ENCODE data around the gene VCL. TPM values are rescaled to one million over a fixed set of nuclear protein-coding genes. Genes with fewer than 3 reads are reported as not detected.
"Not testable (repeated sequence)": the region's sequence is repeated elsewhere in the genome, so short reads cannot be mapped to it uniquely, and the experiment has no call there.

The VCL gene
- total RNA-seq, 2 donors from 2014 or later: 42.1 to 51.4 TPM

DNA sequence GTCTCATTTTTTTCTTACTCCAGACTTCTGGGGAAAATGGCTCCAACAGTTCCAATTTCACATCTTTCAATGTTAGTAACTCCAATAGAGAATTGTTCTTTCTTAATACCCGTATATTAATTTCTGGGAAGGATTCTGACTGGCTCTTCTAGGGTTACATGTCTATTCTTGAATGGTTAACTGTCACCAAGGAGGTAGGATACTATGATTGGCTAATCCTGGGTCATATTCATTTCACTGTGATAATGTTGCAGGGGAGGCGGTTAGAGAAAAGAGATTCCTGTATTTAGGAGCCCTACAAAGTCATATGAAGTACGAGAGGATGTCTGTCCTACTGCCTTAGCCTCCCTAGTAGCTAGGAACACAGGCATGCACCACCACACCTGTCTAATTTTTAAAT lies 16.1 kb upstream of the VCL start:
- ATAC-seq (no peak), DNase-seq (ENCODE audit: low spot score) (no peak)
- H3K4me1 Mint-ChIP-seq (ENCODE audit: low read depth in 2 of 2): peaks cover 15 to 16% of the 10 kb centered on the region in 2 donors
- H3K36me3 Mint-ChIP-seq: no peaks in the 10 kb centered on the region
- no peaks in the 10 kb centered on the region for H3K9me3 Mint-ChIP-seq
- no peak overlapping the region for H3K4me3 Mint-ChIP-seq
- H3K27me3 Mint-ChIP-seq: no peaks in the 10 kb centered on the region
- no peak overlapping the region for H3K27ac Mint-ChIP-seq

GRCh38 chr10:73983096-73984047 lies 14.5 kb upstream of the VCL start:
- DNase-seq (ENCODE audit: low spot score) (no peak), ATAC-seq (no peak)
- Mint-ChIP-seq H3K27ac (no peak overlapping the region), H3K4me1 (ENCODE audit: low read depth in 2 of 2) (peaks cover 15 to 16% of the 10 kb centered on the region in 2 donors), H3K36me3 (no peaks in the 10 kb centered on the region), H3K4me3 (no peak overlapping the region), H3K9me3 (no peaks in the 10 kb centered on the region), H3K27me3 (no peaks in the 10 kb centered on the region)

GRCh38 chr10:73989594-73990150 lies 8.2 kb upstream of the VCL start:
- no peak for DNase-seq (ENCODE audit: low spot score)
- Mint-ChIP-seq H3K27ac (peak overlapping the region in 1 of 2 donors; percentile 21), H3K36me3 (no peaks in the 10 kb centered on the region), H3K27me3 (no peaks in the 10 kb centered on the region), H3K9me3 (peaks cover 4% of the 10 kb centered on the region), H3K4me3 (no peak overlapping the region), H3K4me1 (ENCODE audit: low read depth in 2 of 2) (peaks cover 20 to 30% of the 10 kb centered on the region in 2 donors)
- no peak for ATAC-seq

- H3K9me3 Mint-ChIP-seq: peaks cover 4% of the 10 kb centered on the region
- no peaks in the 10 kb centered on the region for H3K27me3 Mint-ChIP-seq
- peak overlapping the region; percentile 52 for H3K4me3 Mint-ChIP-seq
- H3K36me3 Mint-ChIP-seq: no peaks in the 10 kb centered on the region
- no peak for ATAC-seq
- peaks cover 27 to 37% of the 10 kb centered on the region in 2 donors for H3K4me1 Mint-ChIP-seq (ENCODE audit: low read depth in 2 of 2)
- H3K27ac Mint-ChIP-seq: peak overlapping the region; percentile 50 to 66
- no peak for DNase-seq (ENCODE audit: low spot score)
Observed at GRCh38 chr10:73991203-73991883, 6.6 kb upstream of the VCL start.

DNA sequence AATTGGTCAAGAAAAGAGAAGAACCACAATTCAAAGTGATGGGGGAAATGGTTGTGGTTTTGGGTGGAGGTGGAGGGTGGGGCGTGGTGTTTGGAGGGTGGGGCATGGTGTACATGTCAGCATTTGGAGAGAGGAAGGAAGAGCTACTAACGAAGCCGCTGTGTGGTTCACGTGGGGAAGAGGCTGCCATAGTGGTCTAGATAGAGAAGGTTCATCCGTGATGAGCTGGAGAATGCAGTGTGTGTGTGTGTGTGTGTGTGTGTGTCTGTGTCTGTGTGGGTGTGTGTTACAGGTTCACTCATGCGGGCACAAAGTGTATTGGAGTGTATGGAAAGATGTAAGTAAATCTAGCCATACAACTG lies 6.1 kb upstream of the VCL start:
- ATAC-seq (peak; percentile 98 to 100), DNase-seq (ENCODE audit: low spot score) (peak; percentile 75)
- no peaks in the 10 kb centered on the region for H3K36me3 Mint-ChIP-seq
- H3K27ac Mint-ChIP-seq: peak overlapping the region; percentile 50 to 66
- peak overlapping the region; percentile 52 for H3K4me3 Mint-ChIP-seq
- H3K4me1 Mint-ChIP-seq (ENCODE audit: low read depth in 2 of 2): peaks cover 25 to 37% of the 10 kb centered on the region in 2 donors
- H3K27me3 Mint-ChIP-seq: no peaks in the 10 kb centered on the region
- peaks cover 4% of the 10 kb centered on the region for H3K9me3 Mint-ChIP-seq

- ATAC-seq (no peak), DNase-seq (ENCODE audit: low spot score) (no peak)
- Mint-ChIP-seq H3K4me3 (peak overlapping the region; percentile 3), H3K9me3 (peaks cover 4% of the 10 kb centered on the region), H3K36me3 (no peaks in the 10 kb centered on the region), H3K4me1 (ENCODE audit: low read depth in 2 of 2) (peaks cover 25 to 44% of the 10 kb centered on the region in 2 donors), H3K27me3 (no peaks in the 10 kb centered on the region), H3K27ac (peak overlapping the region; percentile 6 to 8)
Observed at GRCh38 chr10:73992899-73993788, 4.8 kb upstream of the VCL start.

DNA sequence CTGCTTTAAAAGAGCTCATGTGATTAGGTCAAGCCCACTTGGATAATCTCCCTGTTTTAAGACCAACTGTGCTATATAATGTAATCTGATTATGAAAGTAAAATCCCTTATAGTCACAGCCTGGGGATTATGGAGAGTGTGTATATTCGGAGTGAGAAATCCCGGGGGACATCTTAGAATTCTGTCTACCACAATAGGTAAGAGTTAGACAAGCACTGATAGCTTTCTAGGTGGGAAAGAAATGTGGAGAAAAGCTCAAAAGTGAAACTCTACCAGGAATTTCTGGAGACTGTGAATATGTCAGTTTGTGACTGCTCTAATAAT lies 2.9 kb upstream of the VCL start:
- no peaks in the 10 kb centered on the region for H3K36me3 Mint-ChIP-seq
- H3K9me3 Mint-ChIP-seq: peaks cover 4% of the 10 kb centered on the region
- ATAC-seq (no peak), DNase-seq (ENCODE audit: low spot score) (no peak)
- no peak overlapping the region for H3K27ac Mint-ChIP-seq
- H3K27me3 Mint-ChIP-seq: no peaks in the 10 kb centered on the region
- peaks cover 40 to 52% of the 10 kb centered on the region in 2 donors for H3K4me1 Mint-ChIP-seq (ENCODE audit: low read depth in 2 of 2)
- no peak overlapping the region for H3K4me3 Mint-ChIP-seq

- Mint-ChIP-seq H3K4me1 (ENCODE audit: low read depth in 2 of 2) (peaks cover 41 to 55% of the 10 kb centered on the region in 2 donors), H3K36me3 (no peaks in the 10 kb centered on the region), H3K27me3 (no peaks in the 10 kb centered on the region), H3K9me3 (no peaks in the 10 kb centered on the region), H3K4me3 (peak overlapping the region; percentile 95), H3K27ac (peak overlapping the region; percentile 79 to 99)
- no peak for DNase-seq (ENCODE audit: low spot score)
- peak; percentile 20 to 80 for ATAC-seq
Observed at GRCh38 chr10:73997461-73997786, 492 bp upstream of the VCL start.

DNA sequence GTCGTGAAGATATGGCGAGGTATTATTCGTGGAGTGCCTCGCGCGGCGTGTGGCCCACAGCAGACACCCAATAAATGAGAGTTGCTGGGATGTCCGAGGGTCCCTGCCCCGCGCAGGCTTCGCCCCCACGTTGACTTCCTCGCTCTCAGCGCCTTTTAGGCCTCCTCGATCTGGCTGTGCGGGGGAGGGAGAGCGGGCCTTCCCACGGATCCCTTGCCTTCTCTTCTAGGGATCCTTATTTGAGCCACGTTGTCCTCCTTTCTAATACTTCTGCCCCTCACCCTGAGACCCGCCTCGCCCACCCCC lies 660 bp downstream of the VCL start:
- Mint-ChIP-seq H3K9me3 (no peaks in the 10 kb centered on the region), H3K27ac (peak overlapping the region; percentile 79 to 99), H3K4me3 (peak overlapping the region; percentile 95), H3K36me3 (no peaks in the 10 kb centered on the region), H3K27me3 (no peaks in the 10 kb centered on the region), H3K4me1 (ENCODE audit: low read depth in 2 of 2) (peaks cover 42 to 51% of the 10 kb centered on the region in 2 donors)
- ATAC-seq (no peak), DNase-seq (ENCODE audit: low spot score) (peak; percentile 63)

DNA sequence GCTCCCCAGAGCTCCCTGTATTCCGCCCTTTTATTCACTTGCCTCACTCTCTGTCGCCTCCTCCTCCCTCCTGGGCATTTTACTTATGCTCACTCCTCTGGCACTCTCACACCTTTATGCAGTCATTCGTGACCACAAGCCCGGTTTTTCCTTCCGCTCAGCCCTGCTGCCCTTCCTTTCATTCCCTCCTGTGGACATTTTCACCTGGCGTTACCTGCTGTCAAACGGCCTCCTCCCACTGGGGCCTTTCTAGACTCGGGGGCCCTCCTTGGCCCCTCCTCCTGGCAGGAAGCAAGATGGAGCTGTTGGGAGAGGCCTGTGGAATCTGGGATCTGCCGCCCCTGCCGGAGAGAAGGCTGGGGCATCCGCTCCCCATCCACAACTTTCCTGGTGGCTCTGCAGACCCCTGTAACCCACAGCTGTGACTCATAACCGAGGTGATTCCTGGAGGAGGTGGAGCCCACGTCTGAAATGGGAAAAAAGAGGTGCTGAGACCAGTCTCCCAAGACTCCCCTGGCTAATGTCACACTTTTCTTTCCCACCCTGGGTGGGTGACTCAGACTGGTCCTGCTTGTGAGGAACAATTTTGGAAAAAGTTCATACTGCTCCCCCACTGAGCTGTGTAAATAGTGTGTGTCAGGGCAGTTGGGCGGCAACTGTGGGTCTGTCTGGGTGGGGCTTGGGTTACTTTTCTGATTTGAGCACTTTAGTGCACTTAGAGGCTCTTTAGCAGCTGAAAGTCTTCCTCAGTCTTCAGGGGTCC lies 1.2 kb downstream of the VCL start:
- ATAC-seq: no peak
- Mint-ChIP-seq H3K4me1 (ENCODE audit: low read depth in 2 of 2) (peaks cover 41 to 50% of the 10 kb centered on the region in 2 donors), H3K9me3 (no peaks in the 10 kb centered on the region), H3K4me3 (peak overlapping the region; percentile 95), H3K36me3 (no peaks in the 10 kb centered on the region), H3K27ac (peak overlapping the region; percentile 79 to 99), H3K27me3 (no peaks in the 10 kb centered on the region)
- DNase-seq (ENCODE audit: low spot score): peak; percentile 61

- H3K36me3 Mint-ChIP-seq: no peaks in the 10 kb centered on the region
- ATAC-seq (no peak), DNase-seq (ENCODE audit: low spot score) (no peak)
- no peaks in the 10 kb centered on the region for H3K27me3 Mint-ChIP-seq
- H3K9me3 Mint-ChIP-seq: no peaks in the 10 kb centered on the region
- peak overlapping the region; percentile 95 for H3K4me3 Mint-ChIP-seq
- peak overlapping the region; percentile 79 to 99 for H3K27ac Mint-ChIP-seq
- peaks cover 44 to 48% of the 10 kb centered on the region in 2 donors for H3K4me1 Mint-ChIP-seq (ENCODE audit: low read depth in 2 of 2)
Observed at GRCh38 chr10:73999703-74000102, 1.8 kb downstream of the VCL start.

DNA sequence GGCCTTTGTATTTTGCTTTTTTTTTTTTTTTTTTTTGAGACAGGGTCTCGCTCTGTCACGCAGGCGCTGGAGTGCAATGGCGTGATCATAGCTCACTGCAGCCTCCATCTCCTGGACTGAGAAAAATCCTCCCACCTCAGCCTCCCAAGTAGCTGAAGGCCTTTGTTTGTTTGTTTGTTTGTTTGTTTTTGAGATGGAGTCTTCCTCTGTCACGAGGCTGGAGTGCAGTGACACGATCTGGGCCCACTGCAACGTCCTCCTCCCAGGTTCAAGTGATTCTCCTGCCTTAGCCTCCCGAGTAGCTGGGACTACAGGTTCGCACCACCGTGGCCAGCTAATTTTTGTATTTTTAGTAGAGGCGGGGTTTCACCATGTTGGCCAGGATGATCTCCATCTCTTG lies 2.3 kb downstream of the VCL start:
- peak overlapping the region in 1 of 2 donors; percentile 99 for H3K27ac Mint-ChIP-seq
- H3K4me3 Mint-ChIP-seq: peak overlapping the region; percentile 95
- H3K36me3 Mint-ChIP-seq: not testable (repeated sequence)

More for the DNA sequence above, 2.3 kb downstream of the VCL start:
- H3K4me1 Mint-ChIP-seq (ENCODE audit: low read depth in 2 of 2): peaks cover 40 to 46% of the 10 kb centered on the region in 2 donors
- not testable (repeated sequence) for H3K9me3 Mint-ChIP-seq; ATAC-seq; DNase-seq (ENCODE audit: low spot score); H3K27me3 Mint-ChIP-seq
